Astrocyte (in vitro differentiated cells and primary cell): ENCODE results near the gene GLCCI1.

Source experiments
- EZH2 ChIP-seq: IDR thresholded peaks from 2 replicates; pipeline ENCODE4 v1.6.1; 2012; ENCODE audit warnings: mild to moderate bottlenecking, low read length, inconsistent platforms; ENCODE audit not compliant: insufficient read depth
- TF ChIP-seq, protein P1 (sequence below): IDR thresholded peaks from 2 replicates; pipeline ENCODE4 v1.5.1; 2011; ENCODE audit warnings: low read depth, mild to moderate bottlenecking, inconsistent platforms, low read length, moderate library complexity; ENCODE audit not compliant: insufficient read depth

DNA sequence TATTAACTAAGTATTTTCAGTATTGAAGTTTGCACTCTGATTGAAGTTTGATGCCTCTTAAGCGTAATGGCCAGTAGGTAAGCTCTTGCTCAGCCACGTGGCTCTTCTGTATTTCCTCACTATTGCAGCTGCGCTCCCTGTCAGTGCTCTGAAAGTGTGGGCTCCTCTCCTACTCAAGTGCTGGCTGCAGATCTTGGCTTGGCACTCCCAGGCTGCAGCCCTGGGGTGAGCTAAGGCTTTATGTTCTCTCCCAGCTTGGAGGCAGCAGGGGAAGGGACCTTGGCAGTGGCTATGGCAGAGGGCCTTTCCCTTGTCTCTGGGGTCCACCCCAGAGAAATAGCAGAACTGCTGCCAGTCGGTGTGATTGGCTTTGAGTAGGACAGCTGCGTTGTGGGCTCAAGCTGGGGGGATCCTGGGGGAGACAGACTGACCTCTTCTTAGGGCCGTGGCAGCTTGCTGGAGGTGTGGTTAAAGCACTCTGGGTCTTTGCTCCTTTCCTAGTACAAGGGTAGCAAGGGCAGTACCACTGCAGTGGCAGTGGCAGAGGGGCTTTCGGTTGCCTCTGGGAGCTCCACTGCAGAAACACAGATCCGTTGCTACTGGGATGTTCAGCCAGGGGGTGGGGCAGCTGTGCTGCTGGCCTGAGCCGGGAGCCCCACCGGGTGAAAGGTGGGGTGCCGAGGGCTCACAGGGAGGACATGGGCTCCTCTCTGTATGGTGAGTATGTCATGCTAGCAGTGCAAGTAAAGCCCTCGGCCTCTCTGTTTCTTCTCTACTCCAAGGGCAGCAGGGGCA is 100.5 kb downstream of the GLCCI1 start:
- TF ChIP-seq, protein P1, sequence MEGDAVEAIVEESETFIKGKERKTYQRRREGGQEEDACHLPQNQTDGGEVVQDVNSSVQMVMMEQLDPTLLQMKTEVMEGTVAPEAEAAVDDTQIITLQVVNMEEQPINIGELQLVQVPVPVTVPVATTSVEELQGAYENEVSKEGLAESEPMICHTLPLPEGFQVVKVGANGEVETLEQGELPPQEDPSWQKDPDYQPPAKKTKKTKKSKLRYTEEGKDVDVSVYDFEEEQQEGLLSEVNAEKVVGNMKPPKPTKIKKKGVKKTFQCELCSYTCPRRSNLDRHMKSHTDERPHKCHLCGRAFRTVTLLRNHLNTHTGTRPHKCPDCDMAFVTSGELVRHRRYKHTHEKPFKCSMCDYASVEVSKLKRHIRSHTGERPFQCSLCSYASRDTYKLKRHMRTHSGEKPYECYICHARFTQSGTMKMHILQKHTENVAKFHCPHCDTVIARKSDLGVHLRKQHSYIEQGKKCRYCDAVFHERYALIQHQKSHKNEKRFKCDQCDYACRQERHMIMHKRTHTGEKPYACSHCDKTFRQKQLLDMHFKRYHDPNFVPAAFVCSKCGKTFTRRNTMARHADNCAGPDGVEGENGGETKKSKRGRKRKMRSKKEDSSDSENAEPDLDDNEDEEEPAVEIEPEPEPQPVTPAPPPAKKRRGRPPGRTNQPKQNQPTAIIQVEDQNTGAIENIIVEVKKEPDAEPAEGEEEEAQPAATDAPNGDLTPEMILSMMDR = no peak
- no peak for TF ChIP-seq EZH2
